ENCODE data around the gene ARHGAP1.

DNA sequence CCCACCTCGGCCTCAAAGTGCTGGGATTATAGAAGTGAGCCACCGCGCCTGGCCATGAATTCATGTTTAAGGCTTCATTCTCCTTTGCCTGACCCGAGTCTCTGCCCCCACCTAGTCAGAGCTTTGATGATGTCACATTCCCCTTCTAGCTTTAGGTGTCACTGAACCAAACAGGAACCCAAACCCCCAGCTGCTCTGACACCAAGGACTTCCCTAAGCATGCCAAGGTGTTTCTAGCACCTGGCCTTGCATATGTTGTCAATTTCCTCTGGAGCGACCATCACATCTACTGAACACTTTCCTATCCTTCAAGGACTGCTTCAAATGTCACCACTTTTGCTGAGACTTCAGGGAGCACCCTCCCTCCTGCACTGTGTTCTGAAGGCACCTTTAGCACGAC, 20.9 kb upstream of the ARHGAP1 start:
- TF ChIP-seq, protein P1, sequence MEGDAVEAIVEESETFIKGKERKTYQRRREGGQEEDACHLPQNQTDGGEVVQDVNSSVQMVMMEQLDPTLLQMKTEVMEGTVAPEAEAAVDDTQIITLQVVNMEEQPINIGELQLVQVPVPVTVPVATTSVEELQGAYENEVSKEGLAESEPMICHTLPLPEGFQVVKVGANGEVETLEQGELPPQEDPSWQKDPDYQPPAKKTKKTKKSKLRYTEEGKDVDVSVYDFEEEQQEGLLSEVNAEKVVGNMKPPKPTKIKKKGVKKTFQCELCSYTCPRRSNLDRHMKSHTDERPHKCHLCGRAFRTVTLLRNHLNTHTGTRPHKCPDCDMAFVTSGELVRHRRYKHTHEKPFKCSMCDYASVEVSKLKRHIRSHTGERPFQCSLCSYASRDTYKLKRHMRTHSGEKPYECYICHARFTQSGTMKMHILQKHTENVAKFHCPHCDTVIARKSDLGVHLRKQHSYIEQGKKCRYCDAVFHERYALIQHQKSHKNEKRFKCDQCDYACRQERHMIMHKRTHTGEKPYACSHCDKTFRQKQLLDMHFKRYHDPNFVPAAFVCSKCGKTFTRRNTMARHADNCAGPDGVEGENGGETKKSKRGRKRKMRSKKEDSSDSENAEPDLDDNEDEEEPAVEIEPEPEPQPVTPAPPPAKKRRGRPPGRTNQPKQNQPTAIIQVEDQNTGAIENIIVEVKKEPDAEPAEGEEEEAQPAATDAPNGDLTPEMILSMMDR (IDR thresholded peaks at IDR 0.05): no peak
- no peak for TF ChIP-seq POLR2A (IDR thresholded peaks at IDR 0.05)
- TF ChIP-seq POLR2AphosphoS5 (IDR thresholded peaks at IDR 0.05): no peak
